Activated T-helper 2 cell treated with anti-CD3 and anti-CD28 coated beads, Interferon-gamma antibody, Interleukin-2, Interleukin-4, amounts not matched to agents 10 μg/mL and 5 μg/mL and 100 μg/mL, durations not matched to agents 14 hours and 24 hours and 36 hours (primary cell): Measurements from ENCODE around the gene MLIP. TPM values are rescaled to one million over a fixed set of nuclear protein-coding genes. Genes with fewer than 3 reads are reported as not detected.

Experiments used
- DNase-seq: peaks from one replicate; pipeline ENCODE4 v3.0.0; 2021; ENCODE audit warnings: low spot score
- H3K27ac Mint-ChIP-seq: one replicate; pipeline ENCODE4 v1.8.0; 2021; ENCODE audit warnings: mixed read lengths
- H3K27me3 Mint-ChIP-seq: one replicate; pipeline ENCODE4 v1.8.0; 2021; ENCODE audit warnings: low read depth, mixed read lengths
- H3K36me3 Mint-ChIP-seq: one replicate; pipeline ENCODE4 v1.8.0; 2021; ENCODE audit warnings: low read depth, mixed read lengths
- H3K4me1 Mint-ChIP-seq: one replicate; pipeline ENCODE4 v1.8.0; 2021; ENCODE audit warnings: low read depth, mixed read lengths
- H3K4me3 Mint-ChIP-seq: one replicate; pipeline ENCODE4 v1.8.0; 2021; ENCODE audit warnings: low read depth, mild to moderate bottlenecking, moderate library complexity, mixed read lengths
- H3K9me3 Mint-ChIP-seq: one replicate; pipeline ENCODE4 v1.8.0; 2021; ENCODE audit warnings: mixed read lengths
- intact Hi-C: fragments of 100-400 bp; cut with micrococcal nuclease; formaldehyde crosslinking; loops from one replicate; pipeline ENCODE4 v1.15.1; 2023
- total RNA-seq: library from RNA; stranded (reverse); gene quantifications from 2 replicates; pipeline ENCODE4 v1.2.3, GENCODE V29; 2022

Gene MLIP
- total RNA-seq, 1 donor from 2014 or later: not detected

- H3K4me3 Mint-ChIP-seq: no peak overlapping the region
- no peaks in the 10 kb centered on the region for H3K36me3 Mint-ChIP-seq
- intact Hi-C loops: no loop called here
- H3K4me1 Mint-ChIP-seq: no peaks in the 10 kb centered on the region
- no peak overlapping the region for H3K27ac Mint-ChIP-seq
- no peaks in the 10 kb centered on the region for H3K27me3 Mint-ChIP-seq
- no peak for DNase-seq
- no peaks in the 10 kb centered on the region for H3K9me3 Mint-ChIP-seq
Observed at GRCh38 chr6:54133186-54133585, 21.9 kb downstream of the MLIP start.

GRCh38 chr6:54134935-54135334 lies 23.7 kb downstream of the MLIP start:
- no peak overlapping the region for H3K4me3 Mint-ChIP-seq
- no peak overlapping the region for H3K27ac Mint-ChIP-seq
- intact Hi-C loops: no loop called here
- no peaks in the 10 kb centered on the region for H3K36me3 Mint-ChIP-seq
- DNase-seq: no peak
- no peaks in the 10 kb centered on the region for H3K9me3 Mint-ChIP-seq
- H3K4me1 Mint-ChIP-seq: no peaks in the 10 kb centered on the region
- no peaks in the 10 kb centered on the region for H3K27me3 Mint-ChIP-seq

- intact Hi-C loops: no loop called here
- no peaks in the 10 kb centered on the region for H3K27me3 Mint-ChIP-seq
- H3K4me3 Mint-ChIP-seq: no peak overlapping the region
- DNase-seq: no peak
- H3K36me3 Mint-ChIP-seq: no peaks in the 10 kb centered on the region
- H3K4me1 Mint-ChIP-seq: no peaks in the 10 kb centered on the region
- H3K27ac Mint-ChIP-seq: no peak overlapping the region
- no peaks in the 10 kb centered on the region for H3K9me3 Mint-ChIP-seq
Observed at GRCh38 chr6:54135665-54136369, 24.6 kb downstream of the MLIP start.

GRCh38 chr6:54138795-54139194 lies 27.6 kb downstream of the MLIP start:
- H3K4me1 Mint-ChIP-seq: no peaks in the 10 kb centered on the region
- no peak overlapping the region for H3K27ac Mint-ChIP-seq
- H3K27me3 Mint-ChIP-seq: no peaks in the 10 kb centered on the region
- H3K9me3 Mint-ChIP-seq: no peaks in the 10 kb centered on the region
- intact Hi-C loops: no loop called here
- no peak overlapping the region for H3K4me3 Mint-ChIP-seq
- no peak for DNase-seq
- H3K36me3 Mint-ChIP-seq: no peaks in the 10 kb centered on the region

GRCh38 chr6:54140811-54141210 lies 29.6 kb downstream of the MLIP start:
- Mint-ChIP-seq H3K36me3 (no peaks in the 10 kb centered on the region), H3K27me3 (no peaks in the 10 kb centered on the region), H3K27ac (no peak overlapping the region), H3K4me1 (no peaks in the 10 kb centered on the region), H3K9me3 (no peaks in the 10 kb centered on the region), H3K4me3 (no peak overlapping the region)
- intact Hi-C loops: no loop called here
- no peak for DNase-seq

- DNase-seq: no peak
- Mint-ChIP-seq H3K9me3 (no peaks in the 10 kb centered on the region), H3K27me3 (no peaks in the 10 kb centered on the region), H3K27ac (no peak overlapping the region), H3K4me3 (no peak overlapping the region), H3K36me3 (no peaks in the 10 kb centered on the region), H3K4me1 (no peaks in the 10 kb centered on the region)
- intact Hi-C loops: no loop called here
Observed at GRCh38 chr6:54142889-54143519, 31.8 kb downstream of the MLIP start.

- Mint-ChIP-seq H3K27ac (no peak overlapping the region), H3K4me1 (no peaks in the 10 kb centered on the region), H3K9me3 (no peaks in the 10 kb centered on the region), H3K4me3 (no peak overlapping the region), H3K36me3 (no peaks in the 10 kb centered on the region), H3K27me3 (no peaks in the 10 kb centered on the region)
- no peak for DNase-seq
- intact Hi-C loops: no loop called here
Observed at GRCh38 chr6:54151861-54152260, 40.6 kb downstream of the MLIP start.

GRCh38 chr6:54156650-54157250 lies 45.5 kb downstream of the MLIP start:
- intact Hi-C loops: no loop called here
- Mint-ChIP-seq H3K36me3 (no peaks in the 10 kb centered on the region), H3K4me3 (no peak overlapping the region), H3K9me3 (no peaks in the 10 kb centered on the region), H3K27me3 (no peaks in the 10 kb centered on the region), H3K27ac (no peak overlapping the region), H3K4me1 (no peaks in the 10 kb centered on the region)
- no peak for DNase-seq

- H3K27me3 Mint-ChIP-seq: no peaks in the 10 kb centered on the region
- no peak overlapping the region for H3K4me3 Mint-ChIP-seq
- no peaks in the 10 kb centered on the region for H3K36me3 Mint-ChIP-seq
- H3K9me3 Mint-ChIP-seq: no peaks in the 10 kb centered on the region
- no peak overlapping the region for H3K27ac Mint-ChIP-seq
- no peak for DNase-seq
- no peaks in the 10 kb centered on the region for H3K4me1 Mint-ChIP-seq
- intact Hi-C loops: no loop called here
Observed at GRCh38 chr6:54157405-54157804, 46.2 kb downstream of the MLIP start.

- intact Hi-C loops: no loop called here
- DNase-seq: no peak
- H3K27me3 Mint-ChIP-seq: no peaks in the 10 kb centered on the region
- no peaks in the 10 kb centered on the region for H3K4me1 Mint-ChIP-seq
- H3K27ac Mint-ChIP-seq: no peak overlapping the region
- H3K36me3 Mint-ChIP-seq: no peaks in the 10 kb centered on the region
- H3K4me3 Mint-ChIP-seq: no peak overlapping the region
- no peaks in the 10 kb centered on the region for H3K9me3 Mint-ChIP-seq
Observed at GRCh38 chr6:54173089-54173488, 61.8 kb downstream of the MLIP start.

GRCh38 chr6:54179152-54179551 lies 67.9 kb downstream of the MLIP start:
- no peaks in the 10 kb centered on the region for H3K4me1 Mint-ChIP-seq
- no peaks in the 10 kb centered on the region for H3K27me3 Mint-ChIP-seq
- intact Hi-C loops: no loop called here
- H3K36me3 Mint-ChIP-seq: no peaks in the 10 kb centered on the region
- H3K27ac Mint-ChIP-seq: no peak overlapping the region
- H3K4me3 Mint-ChIP-seq: no peak overlapping the region
- DNase-seq: no peak
- H3K9me3 Mint-ChIP-seq: no peaks in the 10 kb centered on the region

GRCh38 chr6:54183616-54184015 lies 72.4 kb downstream of the MLIP start:
- DNase-seq: no peak
- Mint-ChIP-seq H3K27me3 (no peaks in the 10 kb centered on the region), H3K4me3 (no peak overlapping the region), H3K36me3 (no peaks in the 10 kb centered on the region), H3K4me1 (no peaks in the 10 kb centered on the region), H3K9me3 (no peaks in the 10 kb centered on the region), H3K27ac (no peak overlapping the region)
- intact Hi-C loops: no loop called here

GRCh38 chr6:54185885-54186284 lies 74.6 kb downstream of the MLIP start:
- no peak overlapping the region for H3K4me3 Mint-ChIP-seq
- no peaks in the 10 kb centered on the region for H3K4me1 Mint-ChIP-seq
- H3K27me3 Mint-ChIP-seq: no peaks in the 10 kb centered on the region
- no peak for DNase-seq
- H3K36me3 Mint-ChIP-seq: no peaks in the 10 kb centered on the region
- no peak overlapping the region for H3K27ac Mint-ChIP-seq
- H3K9me3 Mint-ChIP-seq: no peaks in the 10 kb centered on the region
- intact Hi-C loops: no loop called here
